ENCODE data around the gene MRPS27. TPM values are rescaled to one million over a fixed set of nuclear protein-coding genes. Genes with fewer than 3 reads are reported as not detected.

Gene MRPS27
- total and polyA plus RNA-seq, 9 of the 15 experiments (the other 6 are each of a cell fraction or from before 2014, with no cell fraction given), result 73.6 to 144 (median 106) TPM

DNA sequence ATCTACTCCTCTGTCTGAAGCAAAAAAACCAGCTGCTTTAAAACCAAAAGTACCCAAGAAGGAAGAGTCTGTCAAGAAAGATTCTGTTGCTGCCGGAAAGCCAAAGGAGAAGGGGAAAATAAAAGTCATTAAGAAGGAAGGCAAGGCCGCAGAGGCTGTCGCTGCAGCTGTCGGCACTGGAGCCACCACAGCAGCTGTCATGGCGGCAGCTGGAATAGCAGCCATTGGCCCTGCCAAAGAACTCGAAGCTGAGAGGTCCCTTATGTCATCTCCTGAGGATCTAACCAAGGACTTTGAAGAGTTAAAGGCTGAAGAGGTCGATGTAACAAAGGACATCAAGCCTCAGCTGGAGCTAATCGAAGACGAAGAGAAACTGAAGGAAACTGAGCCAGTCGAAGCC lies 124.5 kb downstream of the MRPS27 start (continued):
- TF ChIP-seq DDX20 (tag; IDR thresholded peaks at IDR 0.05; ENCODE audit: low read depth) (no peak), KAT2B (IDR thresholded peaks at IDR 0.05; ENCODE audit: low read depth, low read length) (no peak)
- TF ChIP-seq, protein P1, sequence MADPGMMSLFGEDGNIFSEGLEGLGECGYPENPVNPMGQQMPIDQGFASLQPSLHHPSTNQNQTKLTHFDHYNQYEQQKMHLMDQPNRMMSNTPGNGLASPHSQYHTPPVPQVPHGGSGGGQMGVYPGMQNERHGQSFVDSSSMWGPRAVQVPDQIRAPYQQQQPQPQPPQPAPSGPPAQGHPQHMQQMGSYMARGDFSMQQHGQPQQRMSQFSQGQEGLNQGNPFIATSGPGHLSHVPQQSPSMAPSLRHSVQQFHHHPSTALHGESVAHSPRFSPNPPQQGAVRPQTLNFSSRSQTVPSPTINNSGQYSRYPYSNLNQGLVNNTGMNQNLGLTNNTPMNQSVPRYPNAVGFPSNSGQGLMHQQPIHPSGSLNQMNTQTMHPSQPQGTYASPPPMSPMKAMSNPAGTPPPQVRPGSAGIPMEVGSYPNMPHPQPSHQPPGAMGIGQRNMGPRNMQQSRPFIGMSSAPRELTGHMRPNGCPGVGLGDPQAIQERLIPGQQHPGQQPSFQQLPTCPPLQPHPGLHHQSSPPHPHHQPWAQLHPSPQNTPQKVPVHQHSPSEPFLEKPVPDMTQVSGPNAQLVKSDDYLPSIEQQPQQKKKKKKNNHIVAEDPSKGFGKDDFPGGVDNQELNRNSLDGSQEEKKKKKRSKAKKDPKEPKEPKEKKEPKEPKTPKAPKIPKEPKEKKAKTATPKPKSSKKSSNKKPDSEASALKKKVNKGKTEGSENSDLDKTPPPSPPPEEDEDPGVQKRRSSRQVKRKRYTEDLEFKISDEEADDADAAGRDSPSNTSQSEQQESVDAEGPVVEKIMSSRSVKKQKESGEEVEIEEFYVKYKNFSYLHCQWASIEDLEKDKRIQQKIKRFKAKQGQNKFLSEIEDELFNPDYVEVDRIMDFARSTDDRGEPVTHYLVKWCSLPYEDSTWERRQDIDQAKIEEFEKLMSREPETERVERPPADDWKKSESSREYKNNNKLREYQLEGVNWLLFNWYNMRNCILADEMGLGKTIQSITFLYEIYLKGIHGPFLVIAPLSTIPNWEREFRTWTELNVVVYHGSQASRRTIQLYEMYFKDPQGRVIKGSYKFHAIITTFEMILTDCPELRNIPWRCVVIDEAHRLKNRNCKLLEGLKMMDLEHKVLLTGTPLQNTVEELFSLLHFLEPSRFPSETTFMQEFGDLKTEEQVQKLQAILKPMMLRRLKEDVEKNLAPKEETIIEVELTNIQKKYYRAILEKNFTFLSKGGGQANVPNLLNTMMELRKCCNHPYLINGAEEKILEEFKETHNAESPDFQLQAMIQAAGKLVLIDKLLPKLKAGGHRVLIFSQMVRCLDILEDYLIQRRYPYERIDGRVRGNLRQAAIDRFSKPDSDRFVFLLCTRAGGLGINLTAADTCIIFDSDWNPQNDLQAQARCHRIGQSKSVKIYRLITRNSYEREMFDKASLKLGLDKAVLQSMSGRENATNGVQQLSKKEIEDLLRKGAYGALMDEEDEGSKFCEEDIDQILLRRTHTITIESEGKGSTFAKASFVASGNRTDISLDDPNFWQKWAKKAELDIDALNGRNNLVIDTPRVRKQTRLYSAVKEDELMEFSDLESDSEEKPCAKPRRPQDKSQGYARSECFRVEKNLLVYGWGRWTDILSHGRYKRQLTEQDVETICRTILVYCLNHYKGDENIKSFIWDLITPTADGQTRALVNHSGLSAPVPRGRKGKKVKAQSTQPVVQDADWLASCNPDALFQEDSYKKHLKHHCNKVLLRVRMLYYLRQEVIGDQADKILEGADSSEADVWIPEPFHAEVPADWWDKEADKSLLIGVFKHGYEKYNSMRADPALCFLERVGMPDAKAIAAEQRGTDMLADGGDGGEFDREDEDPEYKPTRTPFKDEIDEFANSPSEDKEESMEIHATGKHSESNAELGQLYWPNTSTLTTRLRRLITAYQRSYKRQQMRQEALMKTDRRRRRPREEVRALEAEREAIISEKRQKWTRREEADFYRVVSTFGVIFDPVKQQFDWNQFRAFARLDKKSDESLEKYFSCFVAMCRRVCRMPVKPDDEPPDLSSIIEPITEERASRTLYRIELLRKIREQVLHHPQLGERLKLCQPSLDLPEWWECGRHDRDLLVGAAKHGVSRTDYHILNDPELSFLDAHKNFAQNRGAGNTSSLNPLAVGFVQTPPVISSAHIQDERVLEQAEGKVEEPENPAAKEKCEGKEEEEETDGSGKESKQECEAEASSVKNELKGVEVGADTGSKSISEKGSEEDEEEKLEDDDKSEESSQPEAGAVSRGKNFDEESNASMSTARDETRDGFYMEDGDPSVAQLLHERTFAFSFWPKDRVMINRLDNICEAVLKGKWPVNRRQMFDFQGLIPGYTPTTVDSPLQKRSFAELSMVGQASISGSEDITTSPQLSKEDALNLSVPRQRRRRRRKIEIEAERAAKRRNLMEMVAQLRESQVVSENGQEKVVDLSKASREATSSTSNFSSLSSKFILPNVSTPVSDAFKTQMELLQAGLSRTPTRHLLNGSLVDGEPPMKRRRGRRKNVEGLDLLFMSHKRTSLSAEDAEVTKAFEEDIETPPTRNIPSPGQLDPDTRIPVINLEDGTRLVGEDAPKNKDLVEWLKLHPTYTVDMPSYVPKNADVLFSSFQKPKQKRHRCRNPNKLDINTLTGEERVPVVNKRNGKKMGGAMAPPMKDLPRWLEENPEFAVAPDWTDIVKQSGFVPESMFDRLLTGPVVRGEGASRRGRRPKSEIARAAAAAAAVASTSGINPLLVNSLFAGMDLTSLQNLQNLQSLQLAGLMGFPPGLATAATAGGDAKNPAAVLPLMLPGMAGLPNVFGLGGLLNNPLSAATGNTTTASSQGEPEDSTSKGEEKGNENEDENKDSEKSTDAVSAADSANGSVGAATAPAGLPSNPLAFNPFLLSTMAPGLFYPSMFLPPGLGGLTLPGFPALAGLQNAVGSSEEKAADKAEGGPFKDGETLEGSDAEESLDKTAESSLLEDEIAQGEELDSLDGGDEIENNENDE (IDR thresholded peaks at IDR 0.05; ENCODE audit: low read depth, low read length), result no peak
